H1 (cell line): Measurements from ENCODE around the gene SGSH. TPM values are rescaled to one million over a fixed set of nuclear protein-coding genes. Genes with fewer than 3 reads are reported as not detected.

Experiments
- CTCF ChIA-PET: fragments of 300-600 bp; sonication (Branson Sonifier 250); formaldehyde crosslinking; loops from one replicate; lab custom pipeline; 2021; ENCODE audit not compliant: partially characterized antibody; lab: Charles Lee
- POLR2A ChIA-PET: fragments of 300-600 bp; sonication (Branson Sonifier 250); formaldehyde crosslinking; loops from one replicate; lab custom pipeline; 2021; ENCODE audit warnings: inconsistent platforms; ENCODE audit not compliant: partially characterized antibody; lab: Charles Lee
- DNase-seq, 2 experiments: peaks; one replicate each; pipeline versions ENCODE4 v3.0.0 to v3.0.0-alpha.2; 2010 to 2022; ENCODE audit warnings: low spot score in 2 of 2, low read depth in 1 of 2, mixed read lengths in 1 of 2
- FAIRE-seq: peaks from 2 replicates; lab custom pipeline; 2011; peaks lifted over from hg19 to GRCh38; lab: Jason Lieb, UNC
- H2AFZ ChIP-seq: 2 replicates; pipeline ENCODE4 v1.8.1; 2012; ENCODE audit warnings: low read length, inconsistent platforms
- H2AK5ac ChIP-seq: 2 replicates; pipeline ENCODE4 v1.6.1; 2013; ENCODE audit warnings: low read depth, low read length
- H2BK120ac ChIP-seq: replicated peaks from 2 replicates; pipeline ENCODE3; 2013; ENCODE audit warnings: low read depth, low read length, inconsistent platforms
- H2BK12ac ChIP-seq: 2 replicates; pipeline ENCODE4 v1.6.1; 2013; ENCODE audit warnings: low read depth, low read length
- H2BK15ac ChIP-seq: 2 replicates; pipeline ENCODE4 v1.6.1; 2013; ENCODE audit warnings: low read length
- H2BK20ac ChIP-seq: 2 replicates; pipeline ENCODE4 v1.6.1; 2013; ENCODE audit warnings: low read length
- H2BK5ac ChIP-seq: 2 replicates; pipeline ENCODE4 v1.6.1; 2013; ENCODE audit warnings: low read depth, low read length
- H3K14ac ChIP-seq: 2 replicates; pipeline ENCODE4 v1.6.1; 2013; ENCODE audit warnings: inconsistent platforms; ENCODE audit not compliant: insufficient read length
- H3K18ac ChIP-seq: 2 replicates; pipeline ENCODE4 v1.6.1; 2013; ENCODE audit warnings: low read length; ENCODE audit errors: extremely low read depth
- H3K23ac ChIP-seq: 2 replicates; pipeline ENCODE4 v1.6.1; 2013; ENCODE audit warnings: inconsistent platforms; ENCODE audit not compliant: insufficient read length
- H3K23me2 ChIP-seq: 2 replicates; pipeline ENCODE4 v1.6.1; 2013; ENCODE audit warnings: low read depth, low read length
- H3K27ac ChIP-seq: 2 replicates; pipeline ENCODE4 v1.6.1; 2011; ENCODE audit warnings: low read depth, low read length, inconsistent platforms
- H3K27me3 ChIP-seq, 4 experiments: replicated peaks in 1 of 4; 1 replicate in 1 of 4; 2 replicates in 3 of 4; pipeline versions ENCODE4 v1.6.1 to v1.8.1; 2011 to 2013; ENCODE audit warnings: low read length in 3 of 4, mild to moderate bottlenecking in 3 of 4, inconsistent platforms in 2 of 4, mixed read lengths in 2 of 4, moderate library complexity in 1 of 4; ENCODE audit not compliant: control insufficient read depth in 3 of 4, insufficient read depth in 3 of 4; ENCODE audit errors: extremely low read depth in 1 of 4
- H3K36me3 ChIP-seq, 4 experiments: 2 replicates each; pipeline versions ENCODE4 v1.6.1 to v1.8.1; 2011 to 2013; ENCODE audit warnings: mild to moderate bottlenecking in 4 of 4, low read length in 3 of 4, moderate library complexity in 2 of 4, control low read depth in 1 of 4, inconsistent platforms in 1 of 4; ENCODE audit not compliant: insufficient read depth in 4 of 4, control insufficient read depth in 2 of 4
- H3K4ac ChIP-seq: replicated peaks from 2 replicates; pipeline ENCODE3; 2013; ENCODE audit warnings: low read length, low read depth, mixed read lengths, inconsistent platforms; ENCODE audit not compliant: insufficient read length
- H3K4me1 ChIP-seq, 4 experiments: replicated peaks in 1 of 4; 1 replicate in 1 of 4; 2 replicates in 3 of 4; pipeline versions ENCODE4 v1.6.1 to v1.8.1; 2011 to 2013; ENCODE audit warnings: low read length in 3 of 4, inconsistent platforms in 2 of 4, mixed read lengths in 1 of 4; ENCODE audit not compliant: insufficient read depth in 4 of 4, control insufficient read depth in 3 of 4
- H3K4me2 ChIP-seq, 2 experiments: 2 replicates each; pipeline versions ENCODE4 v1.6.1 to v1.8.1; 2011 to 2013; ENCODE audit warnings: low read depth in 2 of 2, low read length in 2 of 2, control low read depth in 1 of 2, inconsistent platforms in 1 of 2, mild to moderate bottlenecking in 1 of 2; ENCODE audit not compliant: insufficient read depth in 1 of 2
- H3K4me3 ChIP-seq, 4 experiments: fragments of 200-600, 300-600 bp in 1 of 4; sonication (generic), shearing (Covaris generic), sonication (Bioruptor Twin) in 1 of 4; 2 replicates each; pipeline versions ENCODE4 v1.5.1 to v1.8.1; 2011 to 2016; ENCODE audit warnings: low read length in 4 of 4, low read depth in 3 of 4, control low read depth in 2 of 4, inconsistent platforms in 2 of 4, mild to moderate bottlenecking in 2 of 4, mixed read lengths in 1 of 4, moderate library complexity in 1 of 4; ENCODE audit not compliant: insufficient read depth in 2 of 4; ENCODE audit errors: extremely low read depth in 1 of 4
- H3K56ac ChIP-seq: replicated peaks from 2 replicates; pipeline ENCODE3; 2013; ENCODE audit warnings: low read depth, mild to moderate bottlenecking, mixed read lengths, low read length, inconsistent platforms; ENCODE audit not compliant: insufficient read length
- H3K79me1 ChIP-seq: 2 replicates; pipeline ENCODE4 v1.6.1; 2013; ENCODE audit warnings: low read depth, low read length, control low read depth
- H3K79me2 ChIP-seq, 2 experiments: 2 replicates each; pipeline versions ENCODE4 v1.6.1 to v1.8.1; 2012 to 2013; ENCODE audit warnings: low read length in 2 of 2, mild to moderate bottlenecking in 2 of 2, inconsistent platforms in 1 of 2; ENCODE audit not compliant: insufficient read depth in 2 of 2, control insufficient read depth in 1 of 2
- H3K9ac ChIP-seq, 4 experiments: replicated peaks in 1 of 4; 1 replicate in 1 of 4; 2 replicates in 3 of 4; pipeline versions ENCODE4 v1.6.1 to v1.8.1; 2011 to 2013; ENCODE audit warnings: low read depth in 3 of 4, low read length in 3 of 4, control low read depth in 2 of 4, mild to moderate bottlenecking in 2 of 4, moderate library complexity in 2 of 4, inconsistent platforms in 1 of 4; ENCODE audit errors: extremely low read depth in 1 of 4
- H3K9me3 ChIP-seq, 2 experiments: 2 replicates each; pipeline versions ENCODE4 v1.6.1 to v1.8.1; 2012 to 2013; ENCODE audit warnings: mild to moderate bottlenecking in 2 of 2, moderate library complexity in 2 of 2, control low read depth in 1 of 2, inconsistent platforms in 1 of 2, low read depth in 1 of 2, low read length in 1 of 2, mixed read lengths in 1 of 2; ENCODE audit not compliant: insufficient read depth in 2 of 2
- H4K20me1 ChIP-seq, 2 experiments: replicated peaks in 1 of 2; 2 replicates each; pipeline versions ENCODE3 to v1.8.1; 2011 to 2013; ENCODE audit warnings: inconsistent platforms in 2 of 2, low read length in 2 of 2, mild to moderate bottlenecking in 1 of 2; ENCODE audit not compliant: insufficient read depth in 2 of 2, control insufficient read depth in 1 of 2
- H4K5ac ChIP-seq: 2 replicates; pipeline ENCODE4 v1.6.1; 2013; ENCODE audit warnings: low read length, low read depth, mixed read lengths, inconsistent platforms; ENCODE audit not compliant: insufficient read length
- H4K8ac ChIP-seq: 2 replicates; pipeline ENCODE4 v1.8.0; 2013; ENCODE audit warnings: mild to moderate bottlenecking, moderate library complexity, low read length, inconsistent platforms; ENCODE audit not compliant: insufficient read depth; ENCODE audit errors: extremely low read depth
- H4K91ac ChIP-seq: replicated peaks from 2 replicates; pipeline ENCODE3; 2013; ENCODE audit warnings: low read length, mixed read lengths, inconsistent platforms; ENCODE audit not compliant: insufficient read length
- ASH2L ChIP-seq: fragments of 200-600, 300-600 bp; sonication (generic); IDR thresholded peaks from one replicate; pipeline ENCODE4 v1.7.1; 2017; ENCODE audit warnings: low read length
- EGR1 ChIP-seq: IDR thresholded peaks from 2 replicates; pipeline ENCODE4 v1.6.1; 2011; ENCODE audit warnings: low read depth, low read length, borderline replicate concordance
- GTF2F1 ChIP-seq: IDR thresholded peaks from 2 replicates; pipeline ENCODE4 v1.6.1; 2012; ENCODE audit warnings: low read depth, low read length, improper control_type of control experiment, borderline replicate concordance
- KDM5A ChIP-seq: fragments of 200-600 bp; IDR thresholded peaks from 2 replicates; pipeline ENCODE4 v1.7.1; 2012; ENCODE audit warnings: mild to moderate bottlenecking, low read length, inconsistent platforms, mixed read lengths
- NRF1 ChIP-seq: IDR thresholded peaks from 2 replicates; pipeline ENCODE4 v1.6.1; 2011; ENCODE audit warnings: mild to moderate bottlenecking, low read depth, low read length, improper control_type of control experiment
- RFX5 ChIP-seq: IDR thresholded peaks from 2 replicates; pipeline ENCODE4 v1.6.1; 2011; ENCODE audit warnings: low read depth, low read length, improper control_type of control experiment, borderline replicate concordance
- SIN3A ChIP-seq, 2 experiments: IDR thresholded peaks in 1 of 2; conservative IDR thresholded peaks in 1 of 2; 2 replicates each; pipeline ENCODE4 v1.6.1; 2011 to 2012; ENCODE audit warnings: low read length in 2 of 2, improper control_type of control experiment in 1 of 2, low read depth in 1 of 2, mild to moderate bottlenecking in 1 of 2
- SIRT6 ChIP-seq: IDR thresholded peaks from one replicate; pipeline ENCODE4 v1.7.1; 2012; ENCODE audit warnings: low read length, inconsistent platforms
- SUZ12 ChIP-seq: fragments of 200-600 bp; sonication (generic); IDR thresholded peaks from 2 replicates; pipeline ENCODE4 v1.6.1; 2012; ENCODE audit warnings: mild to moderate bottlenecking, inconsistent platforms, low read length, moderate library complexity, mixed read lengths
- TAF7 ChIP-seq: optimal IDR thresholded peaks from 2 replicates; pipeline ENCODE3; 2011; ENCODE audit warnings: low read depth, mild to moderate bottlenecking, inconsistent platforms, low read length, moderate library complexity, borderline replicate concordance
- ZNF274 ChIP-seq: IDR thresholded peaks from 2 replicates; pipeline ENCODE4 v1.7.0; 2012; ENCODE audit warnings: low read length, borderline replicate concordance; ENCODE audit errors: extremely low read depth
- WGBS, 2 experiments: shearing (Covaris generic) in 1 of 2; methylation state at CpG; one replicate each; pipeline versions ENCODE4 v1.1.6 to v1.1.7; 2013 to 2015; ENCODE audit warnings: low lambda C conversion rate in 2 of 2, mixed read lengths in 2 of 2, inconsistent platforms in 1 of 2, low coverage in 1 of 2, missing lambda C conversion rate in 1 of 2; ENCODE audit not compliant: insufficient replicate concordance in 2 of 2, insufficient coverage in 1 of 2, insufficient read length in 1 of 2; ENCODE audit errors: extremely low coverage in 1 of 2, missing lambda C conversion rate in 1 of 2; 5-methylcytosine and 5-hydroxymethylcytosine counted together
- polyA plus RNA-seq, 7 experiments: library from polyadenylated mRNA; depleted of rRNA in 3 of 7; stranded (reverse) in 5 of 7; unstranded in 2 of 7; fragments of >200 nt in 5 of 7; fragments of 200-250 nt in 2 of 7; gene quantifications; 1 replicate in 5 of 7; 2 replicates in 1 of 7; 4 replicates in 1 of 7; pipeline versions ENCODE4 v1.2.1 to v1.2.3, GENCODE V29; 2011 to 2013; ENCODE audit warnings: missing spikeins in 2 of 7, mixed read lengths in 2 of 7
- total RNA-seq: library from RNA; stranded (reverse); fragmentation: NEBNext Ultra II Directional; extraction: Animal tissue kit (Norgen Biotek cat#: 25700); gene quantifications from 2 replicates; pipeline ENCODE4 v1.2.1, GENCODE V29; 2021
- TF ChIP-seq, protein P1 (sequence below): IDR thresholded peaks from 2 replicates; pipeline ENCODE4 v1.6.1; 2011; ENCODE audit warnings: low read depth, mild to moderate bottlenecking, low read length; ENCODE audit not compliant: insufficient read depth

Gene SGSH
- total and polyA plus RNA-seq, 2 of the 8 experiments (the other 6 are each of a cell fraction or from before 2014, with no cell fraction given): 18.0 to 19.6 TPM

DNA sequence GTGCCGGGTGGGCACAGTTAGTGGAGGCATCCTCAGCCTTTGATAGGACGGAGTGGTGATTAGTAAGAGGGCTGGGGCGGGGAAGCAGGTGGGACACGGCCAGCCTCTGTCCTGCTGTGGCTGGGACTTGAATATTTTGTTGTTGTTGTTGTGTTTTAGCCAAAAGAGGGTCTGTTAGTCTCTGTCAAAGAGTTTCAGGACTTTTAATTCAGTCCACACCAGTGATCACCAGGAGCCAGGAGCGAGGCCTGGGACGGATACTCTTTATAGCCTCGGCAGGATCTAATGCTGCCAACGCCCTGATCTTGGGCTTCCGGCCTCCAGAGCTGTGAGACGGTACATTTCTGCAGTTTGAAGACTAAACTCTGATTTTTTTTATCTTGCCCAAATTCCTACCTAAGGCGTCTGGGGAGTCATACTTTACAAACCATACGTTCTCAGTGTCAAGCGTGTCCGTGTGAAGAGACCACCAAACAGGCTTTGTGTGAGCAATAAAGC, 37.6 kb upstream of the SGSH start:
- Histone ChIP-seq H4K91ac (peak overlapping the region; percentile 15), H4K8ac (no peak overlapping the region), H4K20me1 (peaks cover 0 to under 1% of the 10 kb centered on the region in 2 experiments), H3K4me1 (peaks cover 8 to 22% (median 16%) of the 10 kb centered on the region in 4 experiments), H3K9ac (no peak overlapping the region; a peak in 1 of 7 replicates), H3K23ac (no peak overlapping the region), H2BK12ac (peak overlapping the region; percentile 75; the same call in 1 of the 2 replicates), H3K56ac (no peak overlapping the region), H3K4me2 (peak overlapping the region; percentile 11 to 26; a peak in 2 of 4 replicates), H3K18ac (peak overlapping the region; percentile 22; the same call in 1 of the 2 replicates), H3K4ac (no peak overlapping the region), H3K36me3 (no peaks in the 10 kb centered on the region), H2BK5ac (peak overlapping the region; percentile 79), H3K9me3 (no peaks in the 10 kb centered on the region), H2BK15ac (0 out of 2 replicates have a peak overlapping the region, but pooled peaks have one; percentile 19), H4K5ac (peak overlapping the region; percentile 1), H2BK20ac (no peak overlapping the region), H2BK120ac (no peak overlapping the region), H3K79me2 (peaks cover 0 to 9% of the 10 kb centered on the region in 2 experiments; a peak in 2 of 4 replicates), H3K4me3 (no peak overlapping the region), H3K14ac (no peak overlapping the region), H3K79me1 (0 out of 2 replicates have a peak, but pooled peaks cover 3% of the 10 kb centered on the region), H2AFZ (no peak overlapping the region), H2AK5ac (no peak overlapping the region), H3K27me3 (no peaks in the 10 kb centered on the region), H3K27ac (no peak overlapping the region; the same call in 1 of the 2 replicates), H3K23me2 (no peaks in the 10 kb centered on the region; the same call in 1 of the 2 replicates)
- FAIRE-seq (no peak), DNase-seq (no peak)
- TF ChIP-seq NRF1: no peak
- no peak for TF ChIP-seq GTF2F1
- TF ChIP-seq RFX5: no peak
- no peak for TF ChIP-seq SIRT6
- no peak for TF ChIP-seq SUZ12
- no peak for TF ChIP-seq KDM5A
- TF ChIP-seq SIN3A (conservative IDR thresholded peaks at IDR 0.05 in 1 of 2, IDR thresholded peaks at IDR 0.05 in 1 of 2; ENCODE audit: low read depth in 1 of 2, low read length in 2 of 2): no peak
- TF ChIP-seq ZNF274: no peak
- no peak for TF ChIP-seq TAF7
- no peak for TF ChIP-seq EGR1
- TF ChIP-seq ASH2L: no peak
- TF ChIP-seq, protein P1, sequence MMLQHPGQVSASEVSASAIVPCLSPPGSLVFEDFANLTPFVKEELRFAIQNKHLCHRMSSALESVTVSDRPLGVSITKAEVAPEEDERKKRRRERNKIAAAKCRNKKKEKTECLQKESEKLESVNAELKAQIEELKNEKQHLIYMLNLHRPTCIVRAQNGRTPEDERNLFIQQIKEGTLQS: no peak
- CTCF ChIA-PET: interaction anchor here (1.7 kb wide), 1 partner anchor 11 kb away, joined by 4 read pairs; no protein-coding TSS in a partner anchor
- POLR2A ChIA-PET: interaction anchor here (0.7 to 2.4 kb wide), 4 partner anchors 12 to 32 kb away, joined by 3 to 9 read pairs (median 3); no protein-coding TSS in a partner anchor
- 64% methylated on average over 14 of the region's 14 CpGs; no CpG with 5 or more reads in 1 of the 2 experiments for WGBS, 2 experiments
